ENCODE measurements around the gene MCM8. TPM values are rescaled to one million over a fixed set of nuclear protein-coding genes. Genes with fewer than 3 reads are reported as not detected.

MCM8 gene
- total RNA-seq, 1 experiment from 2014 or later, result 28.0 TPM

- no peak overlapping the region for H3K4me3 Mint-ChIP-seq
- no peak overlapping the region for H3K27ac Mint-ChIP-seq
- H3K4me1 Mint-ChIP-seq, result peaks cover 8% of the 10 kb centered on the region
- H3K27me3 Mint-ChIP-seq (ENCODE audit: low read depth), result peaks cover 57% of the 10 kb centered on the region
- POLR2A ChIA-PET, result no interaction called here
- ATAC-seq, result no peak
- no peaks in the 10 kb centered on the region for H3K9me3 Mint-ChIP-seq
- no peaks in the 10 kb centered on the region for H3K36me3 Mint-ChIP-seq
- TF ChIP-seq HMGXB4 (CRISPR knock-in tag; IDR thresholded peaks at IDR 0.05), result no peak
- TF ChIP-seq MAX (CRISPR knock-in tag; IDR thresholded peaks at IDR 0.05), result no peak
- no peak for TF ChIP-seq CDX4 (CRISPR knock-in tag; IDR thresholded peaks at IDR 0.05; ENCODE audit: borderline replicate concordance)
- no peak for TF ChIP-seq RORB (CRISPR knock-in tag; IDR thresholded peaks at IDR 0.05)
- no peak for TF ChIP-seq TEAD1 (CRISPR knock-in tag; IDR thresholded peaks at IDR 0.05)
- TF ChIP-seq ZNF512 (CRISPR knock-in tag; IDR thresholded peaks at IDR 0.05; ENCODE audit: borderline replicate concordance), result no peak
- no peak for TF ChIP-seq MLX (CRISPR knock-in tag; IDR thresholded peaks at IDR 0.05)
- TF ChIP-seq OVOL2 (CRISPR knock-in tag; IDR thresholded peaks at IDR 0.05; ENCODE audit: borderline replicate concordance), result no peak
- TF ChIP-seq ZNF532 (CRISPR knock-in tag; IDR thresholded peaks at IDR 0.05; ENCODE audit: borderline replicate concordance), result no peak
- no peak for TF ChIP-seq MYBL2 (CRISPR knock-in tag; IDR thresholded peaks at IDR 0.05)
- TF ChIP-seq IRF2 (CRISPR knock-in tag; IDR thresholded peaks at IDR 0.05; ENCODE audit: borderline replicate concordance, low read depth), result no peak
- TF ChIP-seq ZNF281 (CRISPR knock-in tag; IDR thresholded peaks at IDR 0.05), result no peak
- no peak for TF ChIP-seq PRRX2 (CRISPR knock-in tag; IDR thresholded peaks at IDR 0.05)
- TF ChIP-seq NR2C2 (CRISPR knock-in tag; IDR thresholded peaks at IDR 0.05), result no peak
- no peak for TF ChIP-seq JUN (CRISPR knock-in tag; IDR thresholded peaks at IDR 0.05)
- no peak for TF ChIP-seq MXD4 (CRISPR knock-in tag; IDR thresholded peaks at IDR 0.05; ENCODE audit: borderline replicate concordance)
- no peak for TF ChIP-seq GTF2I (CRISPR knock-in tag; conservative IDR thresholded peaks at IDR 0.05)
- TF ChIP-seq USF2 (CRISPR knock-in tag; IDR thresholded peaks at IDR 0.05), result no peak
- TF ChIP-seq JAZF1 (CRISPR knock-in tag; IDR thresholded peaks at IDR 0.05), result no peak
- CTCF ChIA-PET, result no interaction called here
- no peak for DNase-seq (ENCODE audit: low spot score)
These were observed 97.9 kb downstream of the MCM8 start for GRCh38 chr20:6048391-6048790.
